GM20000 (cell line): ENCODE results near the gene TRIM3.

Source experiments
- DNase-seq: peaks from one replicate; pipeline ENCODE4 v3.0.0; 2012; ENCODE audit warnings: low spot score
- TF ChIP-seq, protein P1 (sequence below): IDR thresholded peaks from 2 replicates; pipeline ENCODE4 v1.5.1; 2012; ENCODE audit warnings: mild to moderate bottlenecking, control low read depth; ENCODE audit errors: extremely low read depth, missing control alignments

The TRIM3 gene

DNA sequence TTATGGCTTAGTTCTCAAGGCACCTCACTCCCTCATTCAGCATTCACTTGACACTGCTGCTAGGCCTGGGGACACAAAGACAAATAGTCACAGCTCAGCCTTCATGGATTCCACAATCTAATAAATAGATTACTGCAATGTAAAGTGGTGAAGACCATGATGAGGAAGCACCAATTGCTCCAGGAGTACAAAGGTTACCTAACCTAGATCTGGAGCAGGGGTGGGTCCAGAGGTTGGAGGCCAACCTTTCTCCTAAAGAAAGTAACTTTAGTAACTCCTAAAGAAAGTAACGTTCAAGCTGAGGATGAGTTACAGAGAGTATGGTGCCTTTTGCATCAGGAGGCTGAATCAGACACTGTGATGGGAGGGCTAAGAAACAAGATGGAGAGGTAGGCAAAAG, 4.1 kb downstream of the TRIM3 start:
- DNase-seq: no peak
- TF ChIP-seq, protein P1, sequence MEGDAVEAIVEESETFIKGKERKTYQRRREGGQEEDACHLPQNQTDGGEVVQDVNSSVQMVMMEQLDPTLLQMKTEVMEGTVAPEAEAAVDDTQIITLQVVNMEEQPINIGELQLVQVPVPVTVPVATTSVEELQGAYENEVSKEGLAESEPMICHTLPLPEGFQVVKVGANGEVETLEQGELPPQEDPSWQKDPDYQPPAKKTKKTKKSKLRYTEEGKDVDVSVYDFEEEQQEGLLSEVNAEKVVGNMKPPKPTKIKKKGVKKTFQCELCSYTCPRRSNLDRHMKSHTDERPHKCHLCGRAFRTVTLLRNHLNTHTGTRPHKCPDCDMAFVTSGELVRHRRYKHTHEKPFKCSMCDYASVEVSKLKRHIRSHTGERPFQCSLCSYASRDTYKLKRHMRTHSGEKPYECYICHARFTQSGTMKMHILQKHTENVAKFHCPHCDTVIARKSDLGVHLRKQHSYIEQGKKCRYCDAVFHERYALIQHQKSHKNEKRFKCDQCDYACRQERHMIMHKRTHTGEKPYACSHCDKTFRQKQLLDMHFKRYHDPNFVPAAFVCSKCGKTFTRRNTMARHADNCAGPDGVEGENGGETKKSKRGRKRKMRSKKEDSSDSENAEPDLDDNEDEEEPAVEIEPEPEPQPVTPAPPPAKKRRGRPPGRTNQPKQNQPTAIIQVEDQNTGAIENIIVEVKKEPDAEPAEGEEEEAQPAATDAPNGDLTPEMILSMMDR: no peak

DNA sequence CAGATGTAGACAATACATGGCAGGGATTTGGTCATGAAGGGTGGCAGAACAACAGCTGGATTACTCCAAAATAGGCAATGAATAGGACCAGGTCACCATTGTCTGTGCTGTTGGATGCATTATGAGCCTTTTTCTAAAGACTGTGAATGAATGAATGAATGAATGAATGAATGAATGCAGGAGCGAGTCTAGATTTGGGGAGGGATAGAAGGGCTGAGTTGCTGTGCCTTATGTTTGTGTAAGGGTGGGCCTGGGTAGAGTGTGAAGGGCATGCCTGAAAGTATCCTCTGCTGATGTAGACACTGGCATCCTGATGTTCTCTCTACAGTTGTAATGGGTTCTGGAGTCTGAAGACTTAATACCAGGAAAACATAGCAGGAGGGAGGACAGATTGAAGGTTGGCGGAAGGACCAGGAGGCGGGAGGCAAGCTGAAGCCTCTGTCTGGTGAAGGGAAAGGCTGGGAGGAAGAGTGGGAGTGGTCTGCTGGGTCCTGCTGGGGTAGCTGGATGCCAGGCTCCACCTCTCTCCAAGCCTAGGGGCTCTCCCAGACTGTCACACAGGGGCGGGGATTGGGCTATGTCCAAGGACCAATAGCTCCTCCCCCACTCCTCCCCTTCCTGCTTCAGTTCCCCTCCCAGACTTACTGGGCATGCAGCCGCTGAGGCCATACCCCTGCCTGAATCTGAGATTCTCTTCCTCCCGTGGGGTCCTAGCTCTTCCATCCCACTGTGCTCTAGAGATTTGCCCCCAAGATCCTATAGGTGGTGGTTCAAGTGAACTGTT, 4.8 kb downstream of the TRIM3 start:
- DNase-seq: peak; percentile 87
- TF ChIP-seq, protein P1: no peak

- TF ChIP-seq, protein P1: no peak
- no peak for DNase-seq
Observed at GRCh38 chr11:6459099-6459450, 14.7 kb downstream of the TRIM3 start.

GRCh38 chr11:6458352-6459098, 15.2 kb downstream of the TRIM3 start:
- DNase-seq: no peak
- TF ChIP-seq, protein P1: no peak

- TF ChIP-seq, protein P1: no peak
- DNase-seq: no peak
Observed at GRCh38 chr11:6457581-6458320, 16.0 kb downstream of the TRIM3 start.

DNA sequence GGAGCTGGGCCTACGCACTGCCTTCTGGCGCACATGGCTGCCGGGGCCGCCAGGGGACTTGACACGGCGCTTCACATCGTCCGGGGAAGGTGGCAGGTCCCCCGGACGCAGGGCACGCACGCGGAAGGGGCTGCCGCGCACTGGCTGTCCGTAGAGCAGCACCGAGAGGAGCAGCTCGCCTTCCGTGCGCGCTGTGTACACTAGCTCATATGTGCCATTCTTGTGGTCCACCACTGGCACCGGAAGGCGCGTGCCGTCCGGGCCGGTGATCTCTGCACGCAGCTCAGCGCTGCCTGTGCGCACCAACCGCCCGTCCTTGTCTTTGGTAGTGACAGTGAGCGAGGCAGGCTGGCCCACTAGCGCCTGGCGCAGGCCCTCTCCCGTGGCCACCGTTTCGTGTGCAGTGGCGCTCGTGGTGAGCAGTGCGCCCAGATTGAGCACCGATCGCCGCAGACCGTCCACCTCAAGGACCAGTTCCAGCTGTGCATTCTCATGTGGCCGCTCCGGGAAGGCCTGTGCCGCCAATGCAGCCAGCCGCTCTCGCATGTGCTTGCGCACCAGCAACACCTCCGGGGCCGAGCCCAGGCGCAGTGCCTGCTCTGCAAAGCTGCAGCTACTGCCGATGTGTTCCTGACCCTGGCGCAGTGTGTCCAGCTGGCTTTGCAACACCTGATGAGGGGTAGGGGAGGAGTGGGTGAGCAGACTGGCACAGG, 17.2 kb downstream of the TRIM3 start:
- DNase-seq: no peak
- TF ChIP-seq, protein P1: no peak

- TF ChIP-seq, protein P1: no peak
- no peak for DNase-seq
Observed at GRCh38 chr11:6455070-6455469, 18.7 kb downstream of the TRIM3 start.
